Stimulated activated CD8-positive, alpha-beta memory T cell treated with anti-CD3 and anti-CD28 coated beads, Interleukin-12 subunit alpha, Interleukin-12 subunit beta, amount 100 ng/mL, for 24 hours (primary cell): ENCODE data around the gene CCDC47.
A peak's percentile ranks its signal among the peaks of the same experiment; 100 is the strongest.
"Not testable (repeated sequence)": the region's sequence is repeated elsewhere in the genome, so short reads cannot be mapped to it uniquely, and the experiment has no call there.

Experiments
- DNase-seq: peaks from one replicate; pipeline ENCODE4 v3.0.0-alpha.2; 2020; ENCODE audit errors: extremely low read depth

CCDC47 gene, protein sequence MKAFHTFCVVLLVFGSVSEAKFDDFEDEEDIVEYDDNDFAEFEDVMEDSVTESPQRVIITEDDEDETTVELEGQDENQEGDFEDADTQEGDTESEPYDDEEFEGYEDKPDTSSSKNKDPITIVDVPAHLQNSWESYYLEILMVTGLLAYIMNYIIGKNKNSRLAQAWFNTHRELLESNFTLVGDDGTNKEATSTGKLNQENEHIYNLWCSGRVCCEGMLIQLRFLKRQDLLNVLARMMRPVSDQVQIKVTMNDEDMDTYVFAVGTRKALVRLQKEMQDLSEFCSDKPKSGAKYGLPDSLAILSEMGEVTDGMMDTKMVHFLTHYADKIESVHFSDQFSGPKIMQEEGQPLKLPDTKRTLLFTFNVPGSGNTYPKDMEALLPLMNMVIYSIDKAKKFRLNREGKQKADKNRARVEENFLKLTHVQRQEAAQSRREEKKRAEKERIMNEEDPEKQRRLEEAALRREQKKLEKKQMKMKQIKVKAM

GRCh38 chr17:63773272-63774140 lies at the start of gene CCDC47:
Gene CCDC47, minus strand, starts transcription at chr17:63773597. Its CDS starts 7,422 bp downstream, at chr17:63766175.
- peak; percentile 97 for DNase-seq

- DNase-seq: no peak
Observed at GRCh38 chr17:63822537-63822936, 49.1 kb upstream of the CCDC47 start.

DNA sequence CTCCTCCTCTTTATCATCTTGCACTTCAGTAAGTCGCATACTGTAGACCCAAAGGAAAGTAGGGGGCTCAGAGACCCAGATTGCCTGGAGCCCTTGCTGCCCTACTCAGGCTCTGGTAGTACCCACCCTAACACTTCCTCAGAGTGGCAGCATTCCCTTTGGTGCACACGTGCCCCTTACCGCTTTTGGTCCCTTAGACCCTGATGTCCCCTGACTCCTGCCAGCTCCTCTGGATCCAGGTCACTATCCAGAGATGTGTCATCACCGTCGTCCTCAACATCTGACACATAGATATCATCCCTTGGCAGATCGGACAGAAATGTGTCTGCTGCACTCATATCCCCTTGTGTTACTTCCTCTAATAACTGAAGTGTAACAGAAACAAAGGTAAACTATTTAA lies 48.4 kb upstream of the CCDC47 start:
- no peak for DNase-seq

DNA sequence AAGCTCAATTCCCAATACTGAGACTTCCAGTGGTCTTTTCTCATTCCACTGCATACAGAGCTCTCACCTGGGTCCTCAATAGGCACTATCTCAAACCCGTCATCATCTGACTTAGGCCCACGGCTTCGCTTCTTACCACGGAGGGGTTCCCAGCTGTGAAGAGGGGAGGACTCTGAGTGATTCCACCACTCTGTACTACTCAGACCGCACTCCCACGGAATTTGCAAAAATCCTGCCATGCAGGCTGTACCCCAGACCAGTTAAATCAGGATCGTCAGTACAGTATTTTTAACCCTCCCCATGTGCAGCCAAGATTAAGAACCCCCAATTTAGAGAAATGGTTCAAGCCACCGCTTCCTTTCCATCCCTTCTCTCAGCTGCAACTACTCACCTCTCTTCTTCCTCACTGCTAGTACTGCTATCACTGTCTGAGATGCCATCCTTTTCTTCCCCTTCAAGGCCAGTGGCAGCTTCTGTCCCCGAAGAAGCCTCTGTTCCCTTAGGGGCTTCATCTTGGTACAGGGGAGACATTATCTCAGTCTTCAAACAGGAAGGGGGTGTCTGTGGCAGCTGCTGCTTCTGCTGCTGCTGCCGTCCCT lies 47.7 kb upstream of the CCDC47 start:
- DNase-seq: no peak

DNA sequence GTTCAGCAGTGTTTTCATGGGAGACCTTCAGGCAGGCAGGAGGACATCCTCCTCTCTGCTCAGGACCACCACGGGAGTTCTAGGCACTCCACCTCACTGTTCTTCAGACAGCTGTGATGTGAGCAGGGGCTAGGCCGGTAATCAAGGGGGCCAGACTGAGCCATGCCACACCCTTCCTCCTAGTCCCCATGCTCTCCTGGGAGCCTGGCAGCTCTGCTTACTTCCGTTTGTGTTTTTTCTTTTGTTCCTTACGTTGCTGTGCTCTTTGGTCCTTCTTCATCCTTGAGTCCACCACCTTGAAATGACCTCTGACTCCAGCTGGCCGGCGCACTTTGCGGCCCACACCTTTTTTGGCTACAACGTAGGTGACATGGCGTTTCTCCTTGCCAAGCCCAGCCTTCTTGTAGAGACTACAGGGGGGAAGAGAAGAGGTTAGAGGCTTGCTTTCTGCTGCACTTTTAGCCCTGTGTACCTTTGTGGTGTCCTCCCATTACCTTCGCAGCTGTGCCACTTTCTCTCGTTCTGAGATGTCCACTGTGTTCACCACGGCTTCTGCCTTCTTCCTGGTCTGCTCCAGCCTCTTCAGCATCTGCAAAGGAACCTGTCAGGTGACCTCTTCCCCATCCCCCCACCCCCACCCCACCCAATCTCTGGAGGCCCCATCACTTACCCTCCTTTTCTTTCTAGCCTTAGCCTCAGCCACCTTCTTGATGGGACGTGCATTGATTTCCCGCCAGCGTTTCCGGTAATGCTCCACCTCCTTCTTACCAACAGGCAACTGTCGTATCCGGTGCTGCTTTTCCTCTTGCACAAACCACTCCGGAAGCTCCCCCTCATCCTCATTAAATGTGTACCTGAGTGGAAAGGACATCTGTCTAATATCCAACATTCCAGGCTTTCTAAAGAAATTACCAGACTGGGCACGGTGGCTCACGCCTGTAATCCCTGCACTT lies 46.5 kb upstream of the CCDC47 start:
- DNase-seq: no peak

DNA sequence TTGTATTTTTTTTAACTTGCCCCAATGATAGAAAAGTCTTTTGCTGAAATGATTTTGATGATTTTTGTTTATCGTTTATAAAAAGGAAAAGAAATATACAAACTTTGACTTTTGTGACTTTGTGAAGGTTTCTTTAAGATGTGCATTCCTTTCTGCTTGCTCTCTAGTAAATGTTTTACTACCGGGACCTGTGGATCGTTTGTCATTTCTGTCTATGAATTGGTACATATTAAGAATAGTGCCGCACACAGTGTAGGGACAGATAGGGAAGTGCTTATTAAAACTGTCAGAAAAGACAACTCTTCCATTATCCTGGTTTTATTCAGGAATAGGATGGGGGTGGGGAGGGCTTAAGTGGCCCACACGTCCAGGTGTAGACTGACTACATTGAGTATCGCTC lies 45.7 kb upstream of the CCDC47 start:
- no peak for DNase-seq

DNA sequence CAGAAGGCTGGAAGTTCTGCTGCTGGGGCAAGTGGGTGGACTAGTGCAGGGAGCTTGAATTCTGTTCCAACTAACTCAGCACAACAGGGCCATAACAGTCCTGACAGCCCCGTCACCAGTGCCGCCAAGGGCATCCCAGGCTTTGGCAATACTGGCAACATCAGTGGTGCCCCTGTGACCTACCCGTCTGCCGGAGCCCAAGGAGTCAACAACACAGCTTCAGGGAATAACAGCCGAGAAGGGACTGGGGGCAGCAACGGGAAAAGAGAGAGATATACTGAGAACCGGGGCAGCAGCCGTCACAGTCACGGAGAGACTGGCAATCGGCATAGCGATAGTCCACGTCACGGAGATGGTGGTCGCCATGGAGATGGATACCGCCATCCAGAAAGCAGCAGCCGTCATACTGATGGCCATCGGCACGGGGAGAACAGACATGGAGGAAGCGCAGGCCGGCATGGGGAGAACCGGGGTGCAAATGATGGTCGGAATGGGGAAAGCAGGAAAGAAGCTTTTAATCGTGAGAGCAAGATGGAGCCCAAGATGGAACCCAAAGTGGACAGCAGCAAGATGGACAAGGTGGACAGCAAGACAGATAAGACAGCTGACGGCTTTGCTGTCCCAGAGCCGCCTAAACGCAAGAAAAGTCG lies 44.5 kb upstream of the CCDC47 start:
- no peak for DNase-seq

GRCh38 chr17:63816669-63817068 lies 43.3 kb upstream of the CCDC47 start:
- DNase-seq: no peak

- DNase-seq: no peak
Observed at GRCh38 chr17:63816123-63816522, 42.7 kb upstream of the CCDC47 start.

GRCh38 chr17:63809970-63810369 lies 36.6 kb upstream of the CCDC47 start:
- no peak for DNase-seq

- no peak for DNase-seq
Observed at GRCh38 chr17:63805591-63805990, 32.2 kb upstream of the CCDC47 start.

- no peak for DNase-seq
Observed at GRCh38 chr17:63804328-63804727, 30.9 kb upstream of the CCDC47 start.

DNA sequence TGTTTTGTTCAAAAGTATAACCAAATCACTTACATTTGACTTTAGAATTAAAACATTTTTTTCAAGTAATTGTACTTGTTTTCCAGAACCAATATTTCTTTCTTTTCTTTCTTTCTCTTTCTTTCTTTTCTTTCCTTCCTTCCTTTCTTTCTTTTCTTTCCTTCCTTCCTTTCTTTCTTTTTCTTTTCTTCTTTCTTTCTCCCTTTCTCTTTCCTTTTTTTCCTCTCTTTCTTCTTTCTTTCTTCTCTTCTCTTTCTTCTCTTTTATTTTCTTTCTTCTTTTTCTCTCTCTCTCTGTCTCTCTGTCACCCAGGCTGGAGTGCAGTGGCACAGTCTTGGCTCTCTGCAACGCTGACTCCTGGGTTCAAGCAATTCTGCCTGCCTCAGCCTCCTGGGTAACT lies 27.4 kb upstream of the CCDC47 start:
- DNase-seq: no peak

DNA sequence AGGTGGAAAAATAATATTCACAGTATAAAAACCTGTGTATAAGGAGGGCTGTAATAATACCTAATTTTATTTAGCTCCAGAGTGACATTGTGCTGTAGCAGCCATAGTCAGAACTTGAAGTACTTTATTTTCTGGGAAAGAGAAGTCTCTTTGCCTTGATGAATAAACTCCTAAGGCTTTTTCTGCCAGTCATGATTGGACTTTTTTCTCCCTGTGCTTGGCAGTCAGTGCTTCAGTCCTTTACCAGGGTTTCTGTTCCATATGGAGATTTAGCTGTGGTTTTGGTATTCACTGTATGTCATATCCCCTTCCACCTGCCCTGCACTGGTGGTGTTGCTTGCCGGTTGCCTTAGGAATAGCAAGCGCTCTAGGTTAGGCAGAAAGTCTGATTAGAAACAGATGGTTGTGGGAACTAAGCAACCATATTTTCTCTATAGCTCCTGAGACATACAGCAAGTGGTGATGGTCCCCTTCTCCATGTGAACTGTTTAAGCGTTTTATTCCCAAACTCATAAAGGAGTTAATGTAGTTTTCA lies 25.2 kb upstream of the CCDC47 start:
- DNase-seq: no peak

- DNase-seq: not testable (repeated sequence)
Observed at GRCh38 chr17:63796375-63796774, 23.0 kb upstream of the CCDC47 start.

DNA sequence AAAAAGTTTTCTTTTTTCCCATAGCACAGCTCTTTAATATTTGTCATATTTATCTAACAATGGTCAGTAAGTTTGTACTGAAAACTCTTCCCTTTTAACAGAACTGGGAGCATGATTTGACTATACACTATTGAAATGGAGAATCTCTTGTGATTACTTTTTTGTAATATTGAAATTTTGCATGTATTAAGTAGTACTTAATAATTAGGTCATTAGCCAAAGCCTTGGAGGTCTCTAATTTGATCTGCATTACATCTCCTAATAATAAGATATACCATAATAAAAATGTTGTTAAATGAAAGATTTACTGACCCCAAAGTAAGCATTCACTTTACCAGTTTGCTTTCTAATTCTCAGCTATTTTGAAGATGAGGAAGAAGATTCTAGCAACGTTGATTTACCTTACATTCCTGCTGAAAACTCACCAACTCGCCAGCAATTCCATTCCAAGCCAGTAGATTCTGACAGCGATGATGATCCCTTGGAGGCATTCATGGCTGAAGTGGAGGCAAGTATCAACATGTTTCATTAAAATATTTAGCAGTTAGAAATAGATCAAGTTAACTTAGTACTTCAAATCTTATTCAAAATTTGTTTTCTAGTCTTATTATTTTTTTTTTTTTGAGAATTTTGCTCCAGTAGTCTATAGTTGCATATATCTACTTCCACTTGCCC lies 18.8 kb upstream of the CCDC47 start:
- no peak for DNase-seq

DNA sequence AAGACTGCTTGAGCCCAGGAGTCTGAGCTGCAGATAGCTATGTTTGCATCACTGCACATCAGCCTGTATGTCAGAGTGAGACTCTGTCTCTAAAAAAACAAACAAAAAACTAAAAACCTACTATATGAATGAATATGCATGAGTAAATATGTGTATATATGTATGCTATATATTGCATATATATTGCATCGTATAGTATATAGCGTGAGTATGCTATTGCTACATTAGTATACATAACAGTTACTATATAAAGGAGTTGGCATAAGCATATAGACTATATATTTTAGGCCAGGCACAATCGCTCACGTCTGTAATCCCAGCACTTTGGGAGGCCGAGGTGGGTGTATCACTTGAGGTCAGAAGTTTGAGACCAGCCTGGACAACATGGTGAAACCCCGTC lies 16.7 kb upstream of the CCDC47 start:
- DNase-seq: no peak

DNA sequence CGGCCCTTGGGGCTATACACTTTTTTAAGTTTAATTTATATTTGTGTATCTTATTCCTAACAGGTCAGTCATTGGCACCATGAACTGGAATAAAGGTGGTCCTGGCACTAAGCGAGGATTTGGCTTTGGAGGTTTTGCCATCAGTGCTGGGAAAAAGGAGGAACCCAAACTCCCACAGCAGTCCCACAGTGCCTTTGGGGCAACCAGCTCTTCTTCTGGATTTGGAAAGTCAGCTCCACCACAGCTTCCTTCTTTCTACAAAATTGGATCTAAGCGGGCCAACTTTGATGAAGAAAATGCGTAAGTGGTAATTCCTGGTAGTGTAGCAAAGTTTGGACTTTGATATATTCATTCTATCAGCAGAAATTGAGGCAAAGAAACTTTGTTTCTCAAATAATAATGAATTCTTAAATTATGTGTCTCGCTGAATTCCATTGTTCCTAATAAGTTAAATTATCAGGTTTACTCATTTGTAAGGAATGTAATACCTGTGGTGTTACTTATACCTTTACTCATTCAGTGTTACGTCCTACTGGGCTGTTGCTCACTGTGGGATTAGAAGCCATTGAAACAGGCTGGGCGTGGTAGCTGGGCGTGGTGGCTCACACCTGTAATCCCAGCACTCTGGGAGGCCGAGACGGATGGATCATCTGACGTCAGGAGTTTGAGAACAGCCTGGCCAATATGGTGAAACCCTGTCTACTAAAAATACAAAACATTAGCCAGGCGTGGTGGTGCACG lies 13.7 kb upstream of the CCDC47 start:
- no peak for DNase-seq

- DNase-seq: no peak
Observed at GRCh38 chr17:63786117-63786516, 12.7 kb upstream of the CCDC47 start.
